GM12873 (cell line): ENCODE results near the gene HHATL.

Source experiments
- TF ChIP-seq, protein P1 (sequence below): IDR thresholded peaks from 2 replicates; pipeline ENCODE4 v1.5.1; 2012; ENCODE audit warnings: low read depth, mild to moderate bottlenecking, moderate library complexity, low read length, control low read depth; ENCODE audit not compliant: insufficient read depth; ENCODE audit errors: missing control alignments

The HHATL gene

DNA sequence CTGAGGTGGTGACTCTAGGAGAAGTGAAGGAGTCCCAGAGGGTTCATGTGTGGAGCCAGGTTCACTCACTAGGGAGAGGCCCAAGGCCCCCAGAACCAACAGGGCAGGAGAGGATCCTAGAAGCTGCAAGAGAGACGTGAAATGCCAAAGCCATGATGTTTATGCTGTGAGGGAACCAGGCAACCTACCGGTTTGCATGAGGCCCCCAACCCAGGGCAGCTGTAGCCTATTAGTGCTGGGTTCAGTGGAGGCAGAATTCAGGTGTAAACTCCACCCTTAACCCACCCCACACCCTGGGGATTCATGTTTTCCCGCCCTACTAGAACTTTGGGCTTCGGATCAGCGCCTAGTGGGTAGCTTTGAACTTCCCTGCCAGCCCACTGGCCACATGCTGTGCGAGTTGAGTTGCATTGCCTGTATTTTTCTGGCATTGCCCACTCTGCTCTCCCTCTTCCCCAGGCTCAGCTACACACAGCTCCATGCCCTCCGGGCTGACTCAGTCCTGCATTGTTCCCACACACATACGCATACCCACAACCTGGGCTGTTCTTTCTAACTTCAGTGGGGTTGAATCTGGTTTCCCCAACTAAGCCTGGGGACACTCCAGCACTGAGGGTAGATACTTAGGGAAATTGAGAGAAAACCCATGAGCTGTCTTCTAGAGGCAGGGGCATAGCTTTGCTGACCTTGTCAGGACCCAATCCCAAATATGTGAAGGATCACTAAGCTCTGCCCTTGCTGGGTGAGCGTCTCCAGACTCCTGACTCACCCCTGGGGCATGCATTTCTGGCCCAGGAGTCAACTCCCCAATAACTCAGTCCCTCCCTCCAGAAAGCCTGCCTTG lies 51.1 kb downstream of the HHATL start:
- TF ChIP-seq, protein P1, sequence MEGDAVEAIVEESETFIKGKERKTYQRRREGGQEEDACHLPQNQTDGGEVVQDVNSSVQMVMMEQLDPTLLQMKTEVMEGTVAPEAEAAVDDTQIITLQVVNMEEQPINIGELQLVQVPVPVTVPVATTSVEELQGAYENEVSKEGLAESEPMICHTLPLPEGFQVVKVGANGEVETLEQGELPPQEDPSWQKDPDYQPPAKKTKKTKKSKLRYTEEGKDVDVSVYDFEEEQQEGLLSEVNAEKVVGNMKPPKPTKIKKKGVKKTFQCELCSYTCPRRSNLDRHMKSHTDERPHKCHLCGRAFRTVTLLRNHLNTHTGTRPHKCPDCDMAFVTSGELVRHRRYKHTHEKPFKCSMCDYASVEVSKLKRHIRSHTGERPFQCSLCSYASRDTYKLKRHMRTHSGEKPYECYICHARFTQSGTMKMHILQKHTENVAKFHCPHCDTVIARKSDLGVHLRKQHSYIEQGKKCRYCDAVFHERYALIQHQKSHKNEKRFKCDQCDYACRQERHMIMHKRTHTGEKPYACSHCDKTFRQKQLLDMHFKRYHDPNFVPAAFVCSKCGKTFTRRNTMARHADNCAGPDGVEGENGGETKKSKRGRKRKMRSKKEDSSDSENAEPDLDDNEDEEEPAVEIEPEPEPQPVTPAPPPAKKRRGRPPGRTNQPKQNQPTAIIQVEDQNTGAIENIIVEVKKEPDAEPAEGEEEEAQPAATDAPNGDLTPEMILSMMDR, result no peak

DNA sequence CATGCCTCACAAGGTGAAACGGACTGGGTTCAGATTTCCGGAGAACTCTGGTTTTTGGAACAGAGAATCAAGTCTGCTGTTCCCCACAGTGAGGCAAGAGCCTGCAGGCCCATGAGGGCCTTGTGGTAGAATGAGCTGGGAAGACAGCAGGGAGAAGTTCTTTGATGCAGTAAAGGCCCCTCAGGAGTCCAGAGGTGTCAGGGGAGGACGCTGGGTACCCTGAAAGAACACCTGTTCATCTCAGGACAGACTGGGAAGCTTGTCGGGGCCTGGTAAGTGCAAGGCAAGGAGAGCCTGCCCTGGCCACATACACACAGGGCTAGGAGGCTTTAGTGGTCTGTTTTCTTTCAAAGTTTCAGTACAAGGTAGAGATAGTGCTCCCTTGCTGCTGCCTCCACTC lies 52.8 kb downstream of the HHATL start:
- TF ChIP-seq, protein P1, result no peak

DNA sequence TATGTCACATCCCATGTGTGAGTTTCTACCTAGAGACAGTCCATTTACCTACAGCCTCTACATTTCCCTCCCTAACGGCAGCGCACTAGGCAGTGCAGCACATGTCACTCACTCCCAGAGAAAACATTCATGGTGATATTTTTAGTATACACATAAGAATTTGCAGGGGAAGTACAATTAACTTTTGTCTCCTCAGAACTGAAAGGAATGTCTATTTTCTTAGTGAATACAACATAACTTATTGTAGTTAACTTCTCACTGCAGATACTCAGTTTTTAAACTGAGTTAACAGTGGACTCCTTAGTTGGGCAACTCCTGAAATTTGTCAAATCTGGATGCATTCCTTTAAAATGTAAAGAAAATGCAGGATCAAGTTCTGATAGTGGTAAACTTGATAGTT lies 53.6 kb downstream of the HHATL start:
- TF ChIP-seq, protein P1, result no peak

DNA sequence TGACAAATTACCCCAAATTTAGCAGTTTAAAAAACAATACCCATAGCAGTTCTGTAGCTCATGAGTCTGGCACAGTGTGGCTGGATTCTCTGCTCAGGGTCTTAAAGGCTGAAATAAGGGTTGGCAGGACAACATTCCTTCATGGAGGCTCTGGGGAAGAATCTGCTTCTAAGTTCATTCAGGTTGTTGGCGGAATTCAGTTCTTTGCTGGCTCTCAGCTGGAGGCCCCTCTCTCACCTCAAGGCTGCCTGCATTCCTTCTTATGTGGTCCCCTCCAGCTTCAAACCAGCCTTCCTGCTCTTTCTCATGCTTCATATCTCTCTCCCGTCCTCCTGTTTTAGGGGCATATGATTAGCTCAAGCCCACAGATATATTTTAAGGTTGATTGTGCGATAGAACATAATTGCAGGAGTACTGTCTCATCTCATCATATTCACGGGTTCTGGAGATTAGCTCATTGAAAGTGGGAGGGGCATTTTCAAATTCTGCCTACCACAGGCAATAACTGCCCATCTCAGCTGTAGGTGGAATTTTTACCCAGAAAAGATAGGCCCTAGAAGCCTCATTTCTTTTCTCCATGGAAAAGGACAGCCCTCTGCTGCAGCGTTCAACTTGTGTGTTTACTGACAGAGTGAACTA lies 54.7 kb downstream of the HHATL start:
- TF ChIP-seq, protein P1, result no peak
